ENCODE measurements around the gene SULT1A1.
"Not testable (repeated sequence)": the region's sequence is repeated elsewhere in the genome, so short reads cannot be mapped to it uniquely, and the experiment has no call there.

SULT1A1 gene

DNA sequence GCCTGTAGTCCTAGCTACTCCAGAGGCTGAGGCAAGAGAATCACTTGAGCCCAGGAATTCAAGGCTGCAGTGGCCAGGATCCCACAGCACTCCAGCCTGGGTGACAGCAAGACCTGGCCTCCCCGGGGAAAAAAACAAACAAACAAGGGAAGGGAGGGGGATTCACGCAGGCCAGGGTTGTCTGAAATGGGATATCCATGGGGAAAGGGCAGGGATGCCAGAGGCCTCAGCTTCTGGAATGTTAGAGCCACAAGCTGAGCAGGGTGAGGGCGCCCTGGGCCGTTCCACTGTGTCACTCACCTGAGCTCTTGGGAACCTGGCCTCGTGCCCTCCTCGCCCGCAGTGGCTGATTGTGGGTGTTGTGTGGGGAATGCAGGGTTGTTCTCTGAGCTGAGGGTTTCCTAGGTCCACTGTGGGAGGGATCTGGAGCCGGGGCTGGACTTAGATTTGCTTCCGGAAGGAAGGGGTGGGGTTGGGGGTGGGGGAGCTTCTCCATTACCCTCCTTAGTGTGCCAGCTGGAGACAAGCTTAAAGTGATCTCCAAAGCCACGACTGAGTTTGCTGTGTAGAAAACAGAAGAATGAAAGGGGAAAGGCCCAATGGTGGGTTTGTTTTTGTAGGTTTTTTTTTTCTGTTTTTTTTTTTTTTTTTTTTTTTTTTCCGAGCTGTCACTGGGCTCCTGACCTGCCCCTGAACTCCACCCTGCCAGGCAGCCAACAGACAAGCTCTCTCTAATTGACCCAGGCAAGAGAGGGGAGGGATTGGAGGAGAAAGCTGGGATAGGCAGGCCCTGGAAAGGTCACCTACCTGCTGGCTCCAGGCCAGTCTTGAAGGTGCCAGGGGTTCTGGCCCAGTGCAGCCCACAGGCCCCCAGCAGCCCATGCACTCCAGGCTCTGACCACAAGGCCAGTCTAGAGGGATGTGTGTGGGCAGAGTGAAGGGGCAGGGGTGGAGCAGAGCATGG, at the start of gene SULT1A1:
TSS of gene SULT1A1 (minus strand) at position 414 of the 964 bp plus-strand sequence. CDS start 1,189 bp downstream, outside the sequence.
- DNase-seq (ENCODE audit: insufficient read length, low spot score) (peak; percentile 68), FAIRE-seq (no peak)
- TF ChIP-seq POLR2A (IDR thresholded peaks at IDR 0.05; ENCODE audit: low read depth, low read length): no peak

DNA sequence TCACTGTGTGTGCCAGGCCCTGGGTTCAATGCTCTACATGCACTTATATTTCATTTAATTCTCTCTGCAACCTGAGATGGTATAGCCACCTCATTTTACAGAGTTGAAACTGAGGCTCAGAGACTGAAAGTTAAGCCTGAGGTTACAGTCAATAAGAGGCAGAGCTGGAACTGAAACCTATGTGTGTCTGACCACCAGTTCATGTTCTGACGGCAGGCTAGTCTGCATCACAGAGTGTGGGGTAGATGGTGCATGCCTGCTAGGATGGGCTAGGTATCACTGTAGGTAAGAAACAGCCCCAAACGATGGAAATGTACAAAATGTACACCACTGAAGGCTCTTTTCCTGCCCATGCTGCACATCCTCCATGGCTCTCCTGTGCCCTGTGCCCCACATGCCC, 30.1 kb upstream of the SULT1A1 start:
- DNase-seq (ENCODE audit: insufficient read length, low spot score); FAIRE-seq: not testable (repeated sequence)

- not testable (repeated sequence) for FAIRE-seq; DNase-seq (ENCODE audit: insufficient read length, low spot score)
Observed at GRCh38 chr16:28638359-28638758, 28.5 kb upstream of the SULT1A1 start.

DNA sequence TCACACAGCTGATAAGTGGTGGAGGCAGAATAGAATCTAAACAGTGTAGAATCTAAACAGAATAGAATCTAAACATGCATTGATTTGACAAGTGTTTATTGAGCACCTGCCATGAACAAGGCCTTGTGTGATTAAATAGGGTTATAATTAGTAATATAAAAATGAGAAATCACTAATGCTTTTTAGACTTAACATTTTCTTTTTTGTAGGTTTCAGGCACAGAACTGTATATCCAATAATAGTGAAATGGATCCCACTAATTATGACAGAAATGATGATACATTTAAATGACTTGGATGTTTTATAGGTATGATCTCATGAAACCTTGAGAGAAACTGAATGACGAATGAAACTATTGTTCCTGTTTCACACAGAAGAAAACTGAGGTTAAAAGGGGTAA, 27.9 kb upstream of the SULT1A1 start, which contains the start of gene NPIPB8:
TSS of gene NPIPB8 (plus strand) at position 301 of the 400 bp plus-strand sequence. CDS start 296 bp downstream, outside the sequence.
- DNase-seq (ENCODE audit: insufficient read length, low spot score); FAIRE-seq: not testable (repeated sequence)

DNA sequence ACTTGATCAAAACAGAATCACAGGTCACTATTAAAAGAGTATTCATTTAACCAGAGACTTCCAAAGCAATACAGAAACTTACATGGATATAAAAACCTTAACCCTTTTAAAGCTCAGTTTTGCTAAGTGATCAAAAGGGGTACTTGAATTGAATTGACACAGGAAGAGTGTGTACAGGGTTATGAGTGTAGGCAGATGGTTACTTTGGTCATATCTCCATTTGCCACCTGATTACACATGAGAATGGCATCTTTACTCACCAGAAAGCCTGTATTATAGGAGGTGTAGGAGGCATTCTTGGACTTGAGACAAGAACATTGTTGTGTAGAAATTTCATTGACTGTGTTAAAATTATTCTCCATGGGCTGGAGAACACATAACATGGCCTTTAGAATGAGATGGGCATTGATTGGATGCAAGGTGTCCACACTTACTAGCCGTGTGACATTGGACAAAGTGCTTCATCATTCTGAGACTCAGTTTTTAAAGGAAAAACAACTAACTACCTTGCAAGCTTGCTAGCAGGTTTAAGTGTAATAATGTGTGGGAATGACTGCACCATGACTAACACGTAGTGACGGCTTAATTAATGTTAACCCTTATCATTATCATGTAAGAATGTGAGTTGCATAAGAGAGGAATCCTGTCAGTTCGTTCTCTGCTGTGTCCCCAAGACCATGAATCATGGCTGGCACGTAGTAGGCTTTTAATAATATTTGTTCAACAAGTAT, 26.4 kb upstream of the SULT1A1 start:
- FAIRE-seq: peak; percentile 30
- DNase-seq (ENCODE audit: insufficient read length, low spot score): not testable (repeated sequence)

DNA sequence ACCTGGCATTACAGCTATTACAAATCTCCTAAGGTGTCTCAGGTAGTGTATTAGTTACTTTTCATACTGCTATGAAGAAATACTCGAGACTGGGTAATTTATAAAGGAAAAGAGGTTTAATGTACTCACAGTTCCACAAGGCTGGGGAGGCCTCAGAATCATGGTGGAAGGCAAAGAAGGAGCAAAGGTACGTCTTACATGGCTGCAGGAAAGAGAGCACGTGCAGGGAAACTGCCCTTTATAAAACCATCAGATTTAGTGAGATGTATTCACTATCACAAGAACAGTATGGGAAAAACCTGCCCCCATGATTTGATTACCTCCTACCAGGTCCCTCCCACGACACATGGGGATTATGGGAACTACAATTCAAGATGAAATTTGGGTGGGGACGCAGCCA, 21.1 kb upstream of the SULT1A1 start:
- not testable (repeated sequence) for FAIRE-seq; DNase-seq (ENCODE audit: insufficient read length, low spot score)

DNA sequence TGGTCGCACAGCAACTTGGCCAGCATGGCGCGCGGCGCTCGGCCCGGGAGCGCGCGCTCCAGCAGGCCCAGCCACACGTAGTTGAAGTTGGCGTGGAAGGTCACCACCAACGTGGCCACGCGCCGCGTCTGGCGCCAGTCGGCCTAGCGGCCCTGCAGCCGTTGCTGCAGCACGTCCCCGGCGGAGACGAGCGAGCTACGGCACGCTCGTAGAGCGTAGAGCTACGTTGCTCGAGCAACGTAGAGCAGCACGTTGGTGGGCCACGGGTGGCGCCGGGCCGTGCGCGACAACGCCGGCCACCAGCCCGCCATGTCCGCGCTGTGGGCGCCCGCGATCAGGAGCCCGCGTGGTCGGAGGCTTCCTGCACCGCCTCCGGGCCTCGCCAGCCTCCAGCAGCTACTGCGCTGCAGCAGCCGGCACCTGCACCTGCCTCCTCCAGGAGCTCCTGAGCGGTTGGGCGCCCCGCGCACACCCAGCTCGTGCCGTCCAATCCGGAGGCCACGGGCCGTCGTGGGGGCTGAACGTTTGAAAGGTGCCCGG, 13.4 kb upstream of the SULT1A1 start:
- TF ChIP-seq POLR2A (IDR thresholded peaks at IDR 0.05; ENCODE audit: low read depth, low read length): no peak
- no peak for DNase-seq (ENCODE audit: insufficient read length, low spot score)
- FAIRE-seq: no peak

DNA sequence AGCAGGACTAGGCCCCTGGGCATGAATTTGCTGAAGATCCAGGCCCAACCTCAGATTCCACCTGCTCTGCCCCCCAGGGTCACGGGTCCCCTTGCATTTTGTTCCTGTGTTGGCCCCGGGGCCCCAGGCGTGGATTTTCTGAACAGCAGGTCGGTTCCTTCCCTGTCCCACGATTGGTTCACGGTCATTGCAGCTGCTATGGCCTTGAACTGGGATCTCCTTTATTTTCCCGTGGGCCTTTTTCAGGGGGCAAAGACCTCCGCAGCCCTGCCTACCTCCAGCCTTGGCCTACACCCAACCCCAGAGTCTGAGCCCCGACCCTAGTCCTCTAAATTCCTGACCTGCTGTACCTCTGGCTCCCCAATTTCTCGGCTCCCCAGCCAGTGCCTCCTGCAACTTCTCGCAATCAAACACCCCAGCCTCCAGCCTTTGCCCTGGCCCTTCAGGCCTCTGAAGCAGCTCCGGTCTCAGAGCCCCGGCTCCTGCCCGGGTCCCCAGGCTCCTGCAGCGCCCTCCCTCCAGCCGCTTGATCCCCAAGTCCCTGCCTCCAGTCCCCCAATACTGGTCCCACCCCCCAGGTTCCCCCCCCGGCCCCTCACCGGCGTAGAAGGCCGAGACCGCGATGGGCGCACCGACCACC, 12.8 kb upstream of the SULT1A1 start:
- not testable (repeated sequence) for FAIRE-seq; DNase-seq (ENCODE audit: insufficient read length, low spot score)

- FAIRE-seq: no peak
Observed at GRCh38 chr16:28621481-28622155, 11.8 kb upstream of the SULT1A1 start.

GRCh38 chr16:28620316-28620715, 10.5 kb upstream of the SULT1A1 start:
- DNase-seq (ENCODE audit: insufficient read length, low spot score); FAIRE-seq: not testable (repeated sequence)

More at GRCh38 chr16:28621481-28622155, 11.8 kb upstream of the SULT1A1 start:
- no peak for DNase-seq (ENCODE audit: insufficient read length, low spot score)
- no peak for TF ChIP-seq POLR2A (IDR thresholded peaks at IDR 0.05; ENCODE audit: low read depth, low read length)

GRCh38 chr16:28617874-28618273, 8.0 kb upstream of the SULT1A1 start:
- no peak for FAIRE-seq
- no peak for DNase-seq (ENCODE audit: insufficient read length, low spot score)
- no peak for TF ChIP-seq POLR2A (IDR thresholded peaks at IDR 0.05; ENCODE audit: low read depth, low read length)

GRCh38 chr16:28616636-28617035, 6.8 kb upstream of the SULT1A1 start:
- DNase-seq (ENCODE audit: insufficient read length, low spot score) (no peak), FAIRE-seq (no peak)
- no peak for TF ChIP-seq POLR2A (IDR thresholded peaks at IDR 0.05; ENCODE audit: low read depth, low read length)

GRCh38 chr16:28616224-28616577, 6.4 kb upstream of the SULT1A1 start:
- not testable (repeated sequence) for DNase-seq (ENCODE audit: insufficient read length, low spot score); FAIRE-seq

DNA sequence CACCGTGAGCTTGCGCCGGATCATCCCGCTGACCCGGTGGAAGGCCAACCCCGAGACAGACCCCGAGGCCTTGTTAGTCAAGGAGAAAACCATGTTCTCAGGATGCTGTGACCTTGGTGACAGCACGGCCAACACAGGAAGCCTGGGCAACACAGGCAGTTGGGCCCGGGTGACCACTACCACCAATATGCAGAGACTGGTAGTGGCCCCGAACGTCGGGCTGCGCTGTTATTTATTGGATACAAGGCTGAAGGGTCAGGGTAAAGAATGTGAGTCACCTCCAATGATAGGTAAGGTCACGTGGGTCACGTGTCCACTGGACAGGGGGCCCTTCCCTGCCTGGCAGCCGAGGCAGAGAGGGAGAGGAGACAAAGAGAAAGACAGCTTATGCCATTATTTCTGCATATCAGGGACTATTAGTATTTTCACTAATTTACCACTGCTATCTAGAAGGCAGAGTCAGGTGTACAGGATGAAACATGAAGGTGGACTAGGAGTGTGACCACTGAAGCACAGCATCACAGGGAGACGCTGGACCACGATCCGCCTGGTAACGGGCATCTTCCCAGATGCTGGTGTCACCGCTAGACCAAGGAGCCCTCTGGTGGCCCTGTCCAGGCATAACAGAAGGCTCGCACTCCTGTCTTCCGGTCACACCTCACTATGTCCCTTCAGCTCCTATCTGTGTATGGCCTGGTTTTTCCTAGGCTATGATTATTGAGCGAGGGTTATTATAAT, 5.8 kb upstream of the SULT1A1 start:
- not testable (repeated sequence) for FAIRE-seq; DNase-seq (ENCODE audit: insufficient read length, low spot score)

DNA sequence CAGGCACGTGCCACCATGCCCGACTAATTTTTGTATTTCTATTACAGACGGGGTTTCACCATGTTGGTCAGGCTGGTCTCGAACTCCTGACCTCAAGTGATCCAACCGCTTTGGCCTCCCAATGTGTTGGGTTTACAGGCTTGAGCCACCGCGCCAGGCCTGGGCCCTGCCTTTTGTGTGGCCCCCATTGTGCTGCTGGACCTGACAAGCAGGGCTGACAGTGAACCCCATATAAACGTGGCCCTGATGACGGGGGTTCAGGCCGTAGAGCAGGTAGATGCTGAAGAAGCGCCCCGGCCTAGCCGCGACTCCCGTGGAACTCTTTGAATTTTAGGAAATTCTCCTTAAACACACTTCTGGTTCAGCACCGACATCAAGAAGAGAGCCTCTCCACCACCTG, 4.7 kb upstream of the SULT1A1 start:
- not testable (repeated sequence) for DNase-seq (ENCODE audit: insufficient read length, low spot score); FAIRE-seq

GRCh38 chr16:28613912-28614311, 4.1 kb upstream of the SULT1A1 start:
- FAIRE-seq; DNase-seq (ENCODE audit: insufficient read length, low spot score): not testable (repeated sequence)

DNA sequence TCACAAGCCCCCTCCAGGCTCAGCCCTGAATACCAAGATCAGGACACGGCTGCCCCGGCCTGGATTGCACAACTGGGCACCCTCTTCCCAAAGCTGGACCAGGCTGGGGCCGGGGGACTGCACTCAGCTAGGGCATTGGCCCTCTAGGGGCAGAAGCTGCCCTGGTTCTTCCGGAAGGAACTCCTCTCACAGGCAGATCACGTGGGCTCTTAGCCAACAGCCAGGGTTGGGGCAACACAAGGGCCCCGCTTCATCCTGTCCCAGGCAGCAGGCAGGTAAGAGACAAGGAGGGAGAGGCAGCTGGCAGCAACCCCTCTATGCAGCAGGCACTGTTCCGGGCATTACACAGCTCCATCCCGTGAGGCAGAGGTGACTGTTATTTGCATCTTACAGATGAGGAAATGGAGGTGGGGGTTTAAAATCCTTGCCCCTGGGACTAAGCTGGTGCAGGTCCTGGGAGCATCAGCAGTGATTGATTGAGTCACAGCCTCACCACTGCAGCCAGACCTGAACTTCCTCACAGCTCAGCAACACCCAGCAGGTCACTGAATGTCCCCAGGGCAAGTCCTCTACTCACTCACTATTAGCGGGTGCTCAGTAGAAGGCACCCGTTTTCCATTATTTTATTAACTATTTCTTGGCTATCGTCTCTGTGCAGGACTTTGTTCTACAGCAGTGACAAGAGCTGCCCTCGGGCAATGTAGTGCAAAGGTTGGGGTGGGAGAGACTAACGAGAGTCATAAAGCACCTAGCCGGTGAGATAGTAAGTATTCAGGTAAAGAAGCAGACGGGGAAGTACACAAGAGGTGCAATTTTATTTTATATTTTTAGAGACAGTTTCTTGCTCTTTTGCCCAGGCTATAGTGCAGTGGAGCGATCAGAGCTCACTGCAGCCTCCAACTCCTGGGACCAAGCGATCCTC, 2.8 kb upstream of the SULT1A1 start:
- DNase-seq (ENCODE audit: insufficient read length, low spot score); FAIRE-seq: not testable (repeated sequence)

All from H54 (cell line).